ENCODE measurements around the gene CALHM4. TPM values are rescaled to one million over a fixed set of nuclear protein-coding genes. Genes with fewer than 3 reads are reported as not detected.

Gene CALHM4, protein sequence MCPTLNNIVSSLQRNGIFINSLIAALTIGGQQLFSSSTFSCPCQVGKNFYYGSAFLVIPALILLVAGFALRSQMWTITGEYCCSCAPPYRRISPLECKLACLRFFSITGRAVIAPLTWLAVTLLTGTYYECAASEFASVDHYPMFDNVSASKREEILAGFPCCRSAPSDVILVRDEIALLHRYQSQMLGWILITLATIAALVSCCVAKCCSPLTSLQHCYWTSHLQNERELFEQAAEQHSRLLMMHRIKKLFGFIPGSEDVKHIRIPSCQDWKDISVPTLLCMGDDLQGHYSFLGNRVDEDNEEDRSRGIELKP
- not detected in 2 replicates for total RNA-seq

DNA sequence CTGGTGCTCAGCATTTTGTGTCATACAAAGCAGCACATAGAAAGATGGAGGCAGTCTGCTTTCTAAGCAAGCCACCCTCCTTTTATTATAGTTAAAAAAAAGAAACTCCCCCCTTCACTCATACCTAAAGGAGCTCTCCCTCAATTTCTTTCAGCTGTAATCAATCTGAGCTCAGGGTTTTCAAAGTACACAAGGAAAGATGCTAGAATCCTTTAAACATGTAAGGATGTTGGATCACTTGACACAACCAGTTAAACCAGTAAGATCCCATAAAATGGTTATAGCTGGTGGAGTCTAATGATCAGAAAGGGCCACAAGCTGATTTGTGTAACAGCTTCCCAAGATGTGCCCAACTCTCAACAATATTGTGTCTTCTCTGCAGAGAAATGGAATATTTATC lies at the start of gene CALHM4:
Gene CALHM4 (plus strand): TSS at position 301 of the 400 bp plus-strand sequence. CDS start 43 bp downstream, at position 344.
- DNase-seq (no peak), ATAC-seq (ENCODE audit: low read depth) (no peak)
- peaks cover 11% of the 10 kb centered on the region for H3K27me3 Mint-ChIP-seq
- ChIA-PET POLR2A (no interaction called here), CTCF (interaction anchor here (0.8 kb wide), 1 partner anchor 266 kb away, joined by 3 read pairs; no protein-coding TSS in a partner anchor)
- H3K27ac Mint-ChIP-seq = no peak within 1 kb of the TSS
- H3K9me3 Mint-ChIP-seq = no peaks in the 10 kb centered on the region
- TF ChIP-seq, protein P1, sequence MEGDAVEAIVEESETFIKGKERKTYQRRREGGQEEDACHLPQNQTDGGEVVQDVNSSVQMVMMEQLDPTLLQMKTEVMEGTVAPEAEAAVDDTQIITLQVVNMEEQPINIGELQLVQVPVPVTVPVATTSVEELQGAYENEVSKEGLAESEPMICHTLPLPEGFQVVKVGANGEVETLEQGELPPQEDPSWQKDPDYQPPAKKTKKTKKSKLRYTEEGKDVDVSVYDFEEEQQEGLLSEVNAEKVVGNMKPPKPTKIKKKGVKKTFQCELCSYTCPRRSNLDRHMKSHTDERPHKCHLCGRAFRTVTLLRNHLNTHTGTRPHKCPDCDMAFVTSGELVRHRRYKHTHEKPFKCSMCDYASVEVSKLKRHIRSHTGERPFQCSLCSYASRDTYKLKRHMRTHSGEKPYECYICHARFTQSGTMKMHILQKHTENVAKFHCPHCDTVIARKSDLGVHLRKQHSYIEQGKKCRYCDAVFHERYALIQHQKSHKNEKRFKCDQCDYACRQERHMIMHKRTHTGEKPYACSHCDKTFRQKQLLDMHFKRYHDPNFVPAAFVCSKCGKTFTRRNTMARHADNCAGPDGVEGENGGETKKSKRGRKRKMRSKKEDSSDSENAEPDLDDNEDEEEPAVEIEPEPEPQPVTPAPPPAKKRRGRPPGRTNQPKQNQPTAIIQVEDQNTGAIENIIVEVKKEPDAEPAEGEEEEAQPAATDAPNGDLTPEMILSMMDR (IDR thresholded peaks at IDR 0.05) = no peak
- H3K4me3 Mint-ChIP-seq = no peak within 1 kb of the TSS
- no peaks in the 10 kb centered on the region for H3K36me3 Mint-ChIP-seq (ENCODE audit: low read depth)
- no peaks in the 10 kb centered on the region for H3K4me1 Mint-ChIP-seq
- intact Hi-C loops (cut with micrococcal nuclease) = no loop called here

DNA sequence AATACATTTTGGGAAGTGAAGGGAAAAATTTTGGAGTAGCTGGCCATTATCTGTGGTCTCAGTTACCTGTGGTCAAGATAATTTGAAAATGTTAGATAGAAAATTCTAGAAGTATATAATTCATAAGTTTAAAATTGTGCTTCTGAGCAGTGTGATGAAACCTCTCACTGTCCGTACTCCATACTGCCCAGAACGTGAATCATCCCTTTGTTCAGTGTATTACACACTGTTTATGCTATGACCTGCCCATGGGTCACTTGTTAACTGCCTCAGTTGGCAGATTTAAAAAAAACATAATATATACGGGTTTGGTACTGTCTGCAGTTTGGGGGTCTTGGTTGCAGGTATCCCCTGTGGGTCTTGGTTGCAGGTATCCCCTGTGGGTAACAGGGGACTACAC lies 46.2 kb upstream of the CALHM4 start:
- H3K9me3 Mint-ChIP-seq = peaks cover 13% of the 10 kb centered on the region
- TF ChIP-seq, protein P1 (IDR thresholded peaks at IDR 0.05) = no peak
- peaks cover 14% of the 10 kb centered on the region for H3K4me1 Mint-ChIP-seq
- CTCF ChIA-PET = no interaction called here
- peaks cover 2% of the 10 kb centered on the region for H3K27me3 Mint-ChIP-seq
- ATAC-seq (ENCODE audit: low read depth) (no peak), DNase-seq (no peak)
- no peak overlapping the region for H3K4me3 Mint-ChIP-seq
- no peak overlapping the region for H3K27ac Mint-ChIP-seq
- intact Hi-C loops (cut with micrococcal nuclease) = no loop called here
- POLR2A ChIA-PET = no interaction called here
- H3K36me3 Mint-ChIP-seq (ENCODE audit: low read depth) = no peaks in the 10 kb centered on the region

DNA sequence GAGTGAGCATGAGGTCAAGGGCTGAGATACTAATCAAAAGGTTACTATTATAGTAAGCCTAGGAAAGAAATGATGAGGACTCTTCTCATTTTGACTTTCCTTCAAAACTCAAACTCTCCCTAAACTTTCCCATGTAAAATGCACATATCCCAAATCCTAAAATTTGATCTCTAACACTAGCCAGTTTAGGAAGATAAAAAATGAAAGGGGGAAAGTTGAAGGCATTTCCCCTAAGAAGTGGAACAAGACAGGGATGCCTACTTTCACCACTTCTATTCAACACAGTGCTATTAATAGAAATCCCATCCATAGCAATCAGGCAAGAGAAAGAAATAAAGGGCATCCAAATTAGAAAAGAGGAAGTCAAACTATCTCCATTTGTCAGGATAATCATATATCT lies 45.0 kb upstream of the CALHM4 start:
- TF ChIP-seq, protein P1 (IDR thresholded peaks at IDR 0.05) = no peak
- Mint-ChIP-seq H3K36me3 (ENCODE audit: low read depth) (no peaks in the 10 kb centered on the region), H3K4me3 (no peak overlapping the region), H3K9me3 (peaks cover 10% of the 10 kb centered on the region), H3K27me3 (no peaks in the 10 kb centered on the region), H3K27ac (no peak overlapping the region), H3K4me1 (peaks cover 16% of the 10 kb centered on the region)
- intact Hi-C loops (cut with micrococcal nuclease) = no loop called here
- POLR2A ChIA-PET = no interaction called here
- DNase-seq (no peak), ATAC-seq (ENCODE audit: low read depth) (no peak)
- CTCF ChIA-PET = no interaction called here

DNA sequence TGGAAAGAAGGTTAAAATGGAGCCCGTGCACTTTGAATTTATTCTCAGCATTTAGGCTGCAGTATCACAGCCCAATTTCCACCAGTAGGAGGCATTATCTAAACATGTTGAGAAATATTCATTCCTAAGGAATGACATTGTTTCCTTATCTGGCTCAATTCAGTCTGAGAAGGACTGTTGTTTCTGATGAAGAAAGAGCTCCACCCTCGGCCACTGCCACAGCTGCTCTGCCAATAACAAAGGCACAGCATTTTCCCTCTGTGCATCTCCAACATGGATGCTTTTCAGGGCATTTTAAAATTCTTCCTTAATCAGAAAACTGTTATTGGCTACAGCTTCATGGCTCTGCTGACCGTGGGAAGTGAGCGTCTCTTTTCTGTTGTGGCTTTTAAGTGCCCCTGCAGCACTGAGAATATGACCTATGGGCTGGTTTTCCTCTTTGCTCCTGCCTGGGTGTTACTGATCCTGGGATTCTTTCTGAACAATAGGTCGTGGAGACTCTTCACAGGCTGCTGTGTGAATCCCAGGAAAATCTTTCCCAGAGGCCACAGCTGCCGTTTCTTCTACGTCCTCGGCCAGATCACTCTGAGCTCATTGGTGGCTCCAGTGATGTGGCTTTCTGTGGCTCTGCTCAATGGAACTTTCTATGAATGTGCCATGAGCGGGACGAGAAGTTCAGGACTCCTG lies 42.0 kb upstream of the CALHM4 start, which contains the start of gene CALHM5:
Gene CALHM5 (plus strand): TSS at position 216 of the 687 bp plus-strand sequence. CDS start 58 bp downstream, at position 274.
- H3K36me3 Mint-ChIP-seq (ENCODE audit: low read depth) = no peaks in the 10 kb centered on the region
- H3K9me3 Mint-ChIP-seq = peaks cover 10% of the 10 kb centered on the region

More for the DNA sequence above, 42.0 kb upstream of the CALHM4 start, which contains the start of gene CALHM5:
- ChIA-PET CTCF (interaction anchor here (1.8 to 2.2 kb wide), 2 partner anchors 66 to 223 kb away, joined by 5 to 9 read pairs; no protein-coding TSS in a partner anchor), POLR2A (interaction anchor here (0.6 to 1.3 kb wide), 2 partner anchors 9 to 232 kb away, joined by 3 to 6 read pairs; partner anchors contain the start of gene TSPYL1)
- intact Hi-C loops (cut with micrococcal nuclease) = no loop called here
- H3K27me3 Mint-ChIP-seq = no peaks in the 10 kb centered on the region
- DNase-seq (no peak), ATAC-seq (ENCODE audit: low read depth) (no peak)
- no peak within 1 kb of the TSS for H3K27ac Mint-ChIP-seq
- H3K4me3 Mint-ChIP-seq = no peak within 1 kb of the TSS
- H3K4me1 Mint-ChIP-seq = peaks cover 15% of the 10 kb centered on the region
- TF ChIP-seq, protein P1 (IDR thresholded peaks at IDR 0.05) = no peak

Data from activated B cell treated with CpG ODN at 0.5 μM for 24 hours (primary cell).